ENCODE results near the gene PLXNA4. TPM values are rescaled to one million over a fixed set of nuclear protein-coding genes. Genes with fewer than 3 reads are reported as not detected.

Gene PLXNA4
- total RNA-seq, 1 donor from 2014 or later: 3.5 TPM

- Mint-ChIP-seq H3K4me1 (ENCODE audit: unreplicated experiment) (peaks cover 17% of the 10 kb centered on the region), H3K36me3 (ENCODE audit: low read depth, unreplicated experiment) (no peaks in the 10 kb centered on the region), H3K27ac (ENCODE audit: unreplicated experiment) (no peak overlapping the region), H3K9me3 (ENCODE audit: unreplicated experiment) (no peaks in the 10 kb centered on the region), H3K27me3 (ENCODE audit: unreplicated experiment) (peaks cover 2% of the 10 kb centered on the region), H3K4me3 (ENCODE audit: unreplicated experiment) (no peak overlapping the region)
- no peak for TF ChIP-seq CTCF (IDR thresholded peaks at IDR 0.05; ENCODE audit: unreplicated experiment)
- DNase-seq (ENCODE audit: low spot score): no peak
Observed at GRCh38 chr7:132490474-132490873, 85.8 kb downstream of the PLXNA4 start.

GRCh38 chr7:132489776-132490237 lies 86.5 kb downstream of the PLXNA4 start:
- H3K4me3 Mint-ChIP-seq (ENCODE audit: unreplicated experiment): no peak overlapping the region
- no peaks in the 10 kb centered on the region for H3K9me3 Mint-ChIP-seq (ENCODE audit: unreplicated experiment)
- no peak for TF ChIP-seq CTCF (IDR thresholded peaks at IDR 0.05; ENCODE audit: unreplicated experiment)
- H3K4me1 Mint-ChIP-seq (ENCODE audit: unreplicated experiment): peaks cover 17% of the 10 kb centered on the region
- H3K27me3 Mint-ChIP-seq (ENCODE audit: unreplicated experiment): peaks cover 2% of the 10 kb centered on the region
- DNase-seq (ENCODE audit: low spot score): no peak
- no peaks in the 10 kb centered on the region for H3K36me3 Mint-ChIP-seq (ENCODE audit: low read depth, unreplicated experiment)
- H3K27ac Mint-ChIP-seq (ENCODE audit: unreplicated experiment): no peak overlapping the region

GRCh38 chr7:132488634-132489302 lies 87.5 kb downstream of the PLXNA4 start:
- no peak for DNase-seq (ENCODE audit: low spot score)
- no peak overlapping the region for H3K4me3 Mint-ChIP-seq (ENCODE audit: unreplicated experiment)
- H3K9me3 Mint-ChIP-seq (ENCODE audit: unreplicated experiment): no peaks in the 10 kb centered on the region
- peaks cover 2% of the 10 kb centered on the region for H3K27me3 Mint-ChIP-seq (ENCODE audit: unreplicated experiment)
- TF ChIP-seq CTCF (IDR thresholded peaks at IDR 0.05; ENCODE audit: unreplicated experiment): no peak
- no peak overlapping the region for H3K27ac Mint-ChIP-seq (ENCODE audit: unreplicated experiment)
- H3K4me1 Mint-ChIP-seq (ENCODE audit: unreplicated experiment): peaks cover 17% of the 10 kb centered on the region
- no peaks in the 10 kb centered on the region for H3K36me3 Mint-ChIP-seq (ENCODE audit: low read depth, unreplicated experiment)

GRCh38 chr7:132486274-132486610 lies 90.0 kb downstream of the PLXNA4 start:
- no peak overlapping the region for H3K4me3 Mint-ChIP-seq (ENCODE audit: unreplicated experiment)
- no peaks in the 10 kb centered on the region for H3K9me3 Mint-ChIP-seq (ENCODE audit: unreplicated experiment)
- TF ChIP-seq CTCF (IDR thresholded peaks at IDR 0.05; ENCODE audit: unreplicated experiment): no peak
- peaks cover 17% of the 10 kb centered on the region for H3K4me1 Mint-ChIP-seq (ENCODE audit: unreplicated experiment)
- peaks cover 2% of the 10 kb centered on the region for H3K27me3 Mint-ChIP-seq (ENCODE audit: unreplicated experiment)
- no peak for DNase-seq (ENCODE audit: low spot score)
- H3K27ac Mint-ChIP-seq (ENCODE audit: unreplicated experiment): peak overlapping the region; percentile 48
- H3K36me3 Mint-ChIP-seq (ENCODE audit: low read depth, unreplicated experiment): no peaks in the 10 kb centered on the region

- no peak for TF ChIP-seq CTCF (IDR thresholded peaks at IDR 0.05; ENCODE audit: unreplicated experiment)
- Mint-ChIP-seq H3K4me1 (ENCODE audit: unreplicated experiment) (peaks cover 17% of the 10 kb centered on the region), H3K4me3 (ENCODE audit: unreplicated experiment) (no peak overlapping the region), H3K27ac (ENCODE audit: unreplicated experiment) (peak overlapping the region; percentile 48), H3K36me3 (ENCODE audit: low read depth, unreplicated experiment) (no peaks in the 10 kb centered on the region), H3K9me3 (ENCODE audit: unreplicated experiment) (no peaks in the 10 kb centered on the region), H3K27me3 (ENCODE audit: unreplicated experiment) (peaks cover 2% of the 10 kb centered on the region)
- DNase-seq (ENCODE audit: low spot score): no peak
Observed at GRCh38 chr7:132485600-132486273, 90.5 kb downstream of the PLXNA4 start.

All from endothelial cell (in vitro differentiated cells).